Subcutaneous abdominal adipose tissue (tissue), 5 donors: ENCODE measurements around the gene KLF9.

Experiments used
- H3K27ac ChIP-seq: one replicate; pipeline ENCODE4 v1.7.0; 2013; ENCODE audit warnings: low read depth, mild to moderate bottlenecking, inconsistent platforms, low read length, moderate library complexity
- H3K27me3 ChIP-seq, 5 donors: one replicate each; pipeline ENCODE4 v1.7.0; 2013; ENCODE audit warnings: low read length in 5 of 5, inconsistent platforms in 1 of 5; ENCODE audit not compliant: control insufficient read depth in 5 of 5, insufficient read depth in 4 of 5
- H3K36me3 ChIP-seq, 5 donors: one replicate each; pipeline ENCODE4 v1.7.0; 2013; ENCODE audit warnings: low read length in 5 of 5; ENCODE audit not compliant: control insufficient read depth in 5 of 5, insufficient read depth in 5 of 5
- H3K4me1 ChIP-seq, 5 donors: one replicate each; pipeline ENCODE4 v1.7.0; 2013; ENCODE audit warnings: low read length in 5 of 5, mild to moderate bottlenecking in 3 of 5, moderate library complexity in 1 of 5; ENCODE audit not compliant: control insufficient read depth in 5 of 5, insufficient read depth in 5 of 5
- H3K4me3 ChIP-seq, 5 donors: one replicate each; pipeline ENCODE4 v1.7.0; 2013; ENCODE audit warnings: low read length in 5 of 5, low read depth in 1 of 5
- H3K9ac ChIP-seq, 5 donors: one replicate each; pipeline ENCODE4 v1.7.0; 2013; ENCODE audit warnings: low read length in 5 of 5, mild to moderate bottlenecking in 4 of 5, moderate library complexity in 3 of 5
- H3K9me3 ChIP-seq, 5 donors: one replicate each; pipeline ENCODE4 v1.7.0; 2013; ENCODE audit warnings: low read length in 5 of 5; ENCODE audit not compliant: control insufficient read depth in 5 of 5
- donor health status: healthy.
- donor health status: healthy.
- donor health status: healthy.
- donor health status: healthy.
- donor health status: healthy.

The KLF9 gene

DNA sequence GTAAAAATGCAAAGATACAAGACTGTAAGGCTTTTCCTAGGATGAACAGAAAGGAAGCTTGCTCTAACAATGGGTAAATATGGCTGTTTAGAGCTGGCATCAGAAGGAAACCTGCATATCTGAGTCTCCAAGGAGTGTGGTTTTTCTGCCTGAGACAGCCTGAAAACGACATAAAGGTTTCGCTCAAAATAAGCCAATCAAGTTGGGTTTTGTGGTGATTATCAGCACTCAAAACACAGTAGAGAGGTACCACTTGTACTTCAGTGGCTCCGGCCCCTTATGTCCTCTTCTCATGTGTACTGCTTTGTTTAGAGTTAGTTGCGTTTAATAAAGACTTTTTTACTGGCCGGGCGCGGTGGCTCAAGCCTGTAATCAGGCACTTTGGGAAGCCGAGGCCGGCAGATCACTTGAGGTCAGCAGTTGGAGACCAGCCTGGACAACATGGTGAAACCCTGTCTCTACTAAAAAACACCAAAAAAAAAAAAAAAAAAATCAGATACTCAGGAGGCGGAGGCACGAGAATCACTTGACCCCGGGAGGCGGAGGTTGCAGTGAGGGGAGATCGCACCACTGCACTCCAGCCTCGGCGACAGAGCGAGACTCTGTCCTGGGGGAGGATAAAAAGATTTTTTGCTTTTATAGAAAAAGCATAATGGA, 39.4 kb downstream of the KLF9 start:
- no peaks in the 10 kb centered on the region for H3K27me3 ChIP-seq
- no peaks in the 10 kb centered on the region for H3K9me3 ChIP-seq
- no peaks in the 10 kb centered on the region for H3K36me3 ChIP-seq
- no peak overlapping the region for H3K27ac ChIP-seq
- peaks cover 0 to 9% (median 8%) of the 10 kb centered on the region in 5 donors for H3K4me1 ChIP-seq
- peak overlapping the region in 3 of 5 donors; percentile 8 to 42 (median 25) for H3K9ac ChIP-seq
- peak overlapping the region in 1 of 5 donors; percentile 5 for H3K4me3 ChIP-seq

GRCh38 chr9:70367305-70367930, 47.0 kb downstream of the KLF9 start:
- Histone ChIP-seq H3K4me3 (no peak overlapping the region), H3K27ac (no peak overlapping the region), H3K9me3 (no peaks in the 10 kb centered on the region), H3K36me3 (no peaks in the 10 kb centered on the region), H3K27me3 (no peaks in the 10 kb centered on the region), H3K9ac (no peak overlapping the region), H3K4me1 (no peaks in the 10 kb centered on the region)

DNA sequence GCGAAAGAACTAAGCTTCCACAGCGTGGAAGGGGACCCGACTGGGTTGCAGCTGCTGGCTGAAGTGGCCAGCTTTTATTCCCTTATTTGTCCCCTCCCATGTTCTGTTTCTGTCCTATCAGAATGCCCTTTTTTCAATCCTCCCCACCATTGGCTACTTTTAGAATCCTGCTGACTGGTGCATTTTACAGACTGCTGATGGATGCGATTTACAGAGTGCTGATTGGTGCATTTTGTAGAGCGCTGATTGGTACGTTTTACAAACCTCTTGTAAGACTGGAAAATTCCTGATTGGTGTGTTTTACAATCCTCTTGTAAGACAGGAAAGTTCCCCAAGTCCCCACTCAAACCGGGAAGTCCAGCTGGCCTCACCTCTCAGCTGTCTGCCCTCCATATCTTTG, 50.7 kb downstream of the KLF9 start:
- H3K4me1 ChIP-seq, result peaks cover 0 to 4% (median 0%) of the 10 kb centered on the region in 5 donors
- no peaks in the 10 kb centered on the region for H3K36me3 ChIP-seq
- H3K27me3 ChIP-seq, result no peaks in the 10 kb centered on the region
- H3K9ac ChIP-seq, result no peak overlapping the region
- H3K9me3 ChIP-seq, result no peaks in the 10 kb centered on the region
- H3K27ac ChIP-seq, result no peak overlapping the region
- H3K4me3 ChIP-seq, result no peak overlapping the region

DNA sequence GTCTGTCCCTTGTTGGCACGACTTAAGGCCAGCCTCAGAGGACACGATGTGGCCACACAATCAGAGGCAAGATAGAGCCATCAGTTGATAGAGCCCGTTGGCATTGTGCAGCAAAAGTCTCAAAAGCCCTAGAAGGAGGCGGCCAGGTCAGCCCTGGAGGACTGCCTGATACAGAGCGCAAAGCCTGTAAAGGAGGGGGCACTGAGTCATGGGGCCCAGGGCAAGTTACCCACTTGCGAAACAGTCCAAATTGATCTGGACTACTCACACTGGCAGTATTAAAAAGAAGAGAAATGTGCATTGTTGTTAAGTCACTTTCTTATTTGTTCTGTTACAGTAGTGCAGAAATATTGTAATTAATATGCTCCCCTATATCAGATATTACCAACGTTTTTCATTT, 51.5 kb downstream of the KLF9 start:
- Histone ChIP-seq H3K36me3 (no peaks in the 10 kb centered on the region), H3K27ac (no peak overlapping the region), H3K9ac (no peak overlapping the region), H3K4me1 (peaks cover 0 to 4% (median 0%) of the 10 kb centered on the region in 5 donors), H3K27me3 (no peaks in the 10 kb centered on the region), H3K4me3 (no peak overlapping the region), H3K9me3 (no peaks in the 10 kb centered on the region)

- no peak overlapping the region for H3K4me3 ChIP-seq
- H3K4me1 ChIP-seq, result no peaks in the 10 kb centered on the region
- no peak overlapping the region for H3K9ac ChIP-seq
- peaks cover 0 to 9% (median under 1%) of the 10 kb centered on the region in 5 donors for H3K36me3 ChIP-seq
- H3K27ac ChIP-seq, result no peak overlapping the region
- H3K9me3 ChIP-seq, result no peaks in the 10 kb centered on the region
- H3K27me3 ChIP-seq, result no peaks in the 10 kb centered on the region
Measured at GRCh38 chr9:70355801-70356200, 58.7 kb downstream of the KLF9 start.

- Histone ChIP-seq H3K36me3 (peaks cover 7 to 24% (median 14%) of the 10 kb centered on the region in 5 donors), H3K9ac (no peak overlapping the region), H3K4me3 (no peak overlapping the region), H3K27me3 (no peaks in the 10 kb centered on the region), H3K9me3 (no peaks in the 10 kb centered on the region), H3K27ac (no peak overlapping the region), H3K4me1 (no peaks in the 10 kb centered on the region)
Measured at GRCh38 chr9:70352802-70353201, 61.7 kb downstream of the KLF9 start.

DNA sequence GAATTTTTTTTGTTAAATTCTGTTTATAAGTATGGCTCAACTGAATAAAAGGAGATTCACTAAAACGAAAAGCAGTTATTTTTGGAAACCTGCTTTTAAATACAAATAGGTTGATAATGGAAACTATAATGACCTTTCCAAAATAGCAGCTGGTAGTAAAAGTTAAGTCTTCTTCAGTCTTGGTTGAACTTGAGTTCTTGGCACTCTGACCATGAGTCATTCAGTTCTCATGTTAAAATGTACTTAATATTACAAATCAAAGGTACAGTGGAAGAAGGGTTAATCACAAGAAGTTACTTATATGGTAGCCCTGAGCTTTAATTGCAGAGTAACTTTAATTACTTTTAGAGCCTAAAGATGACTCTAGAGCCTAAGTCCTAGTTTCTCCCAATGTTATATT, 62.1 kb downstream of the KLF9 start:
- Histone ChIP-seq H3K27ac (no peak overlapping the region), H3K36me3 (peaks cover 7 to 24% (median 15%) of the 10 kb centered on the region in 5 donors), H3K27me3 (no peaks in the 10 kb centered on the region), H3K9me3 (no peaks in the 10 kb centered on the region), H3K4me1 (no peaks in the 10 kb centered on the region), H3K9ac (no peak overlapping the region), H3K4me3 (no peak overlapping the region)

DNA sequence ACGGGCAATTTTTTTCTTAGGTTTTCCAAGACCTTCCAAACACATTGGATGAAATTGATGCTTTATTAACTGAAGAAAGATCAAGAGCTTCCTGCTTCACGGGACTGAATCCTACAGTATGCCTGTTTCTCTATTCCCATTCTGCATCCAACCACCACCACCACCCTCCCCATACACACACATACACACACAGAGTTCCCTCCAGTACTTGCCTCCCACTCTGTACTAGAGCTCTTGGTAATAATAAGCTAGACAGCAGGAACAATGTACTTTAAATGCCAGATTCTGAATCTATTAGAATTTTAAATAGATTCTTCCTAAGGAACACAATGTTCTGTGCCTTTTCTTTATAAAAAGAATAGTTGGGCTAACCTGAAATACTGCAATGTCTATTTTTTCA, 67.4 kb downstream of the KLF9 start:
- Histone ChIP-seq H3K4me3 (no peak overlapping the region), H3K4me1 (no peaks in the 10 kb centered on the region), H3K27me3 (no peaks in the 10 kb centered on the region), H3K27ac (no peak overlapping the region), H3K9ac (no peak overlapping the region), H3K36me3 (peaks cover 11 to 32% (median 22%) of the 10 kb centered on the region in 5 donors), H3K9me3 (no peaks in the 10 kb centered on the region)

- Histone ChIP-seq H3K27me3 (no peaks in the 10 kb centered on the region), H3K4me1 (no peaks in the 10 kb centered on the region), H3K9me3 (no peaks in the 10 kb centered on the region), H3K9ac (no peak overlapping the region), H3K27ac (no peak overlapping the region), H3K36me3 (peaks cover 0 to 4% (median under 1%) of the 10 kb centered on the region in 5 donors), H3K4me3 (no peak overlapping the region)
Measured at GRCh38 chr9:70340572-70340971, 73.9 kb downstream of the KLF9 start.
